ENCODE measurements around the gene KCNIP3.
A peak's percentile ranks its signal among the peaks of the same experiment; 100 is the strongest.

KCNIP3 gene

GRCh38 chr2:95336406-95336805 lies 39.3 kb downstream of the KCNIP3 start:
- H3K9me3 ChIP-seq (ENCODE audit: control insufficient read depth, low read length): no peaks in the 10 kb centered on the region
- H3K14ac ChIP-seq (ENCODE audit: low read length in 2 of 2): no peak overlapping the region
- H2BK15ac ChIP-seq (ENCODE audit: low read depth, poor library complexity, severe bottlenecking): no peak overlapping the region
- H3K4me1 ChIP-seq (ENCODE audit: control insufficient read depth, insufficient read depth, low read depth, low read length): peaks cover 14% of the 10 kb centered on the region
- no peak overlapping the region for H2BK120ac ChIP-seq (ENCODE audit: low read depth, low read length)
- no peak overlapping the region for H3K27ac ChIP-seq (ENCODE audit: low read length, poor library complexity, severe bottlenecking)
- H2BK5ac ChIP-seq (ENCODE audit: low read depth, low read length, poor library complexity, severe bottlenecking): no peak overlapping the region
- H3K79me1 ChIP-seq (replicated peaks; ENCODE audit: low read length, poor library complexity, severe bottlenecking): no peaks in the 10 kb centered on the region
- H3K18ac ChIP-seq (ENCODE audit: low read depth in 1 of 2, low read length in 2 of 2): no peak overlapping the region
- peaks cover 0 to 45% of the 10 kb centered on the region in 2 experiments for H3K27me3 ChIP-seq (ENCODE audit: control insufficient read depth in 1 of 2, insufficient read depth in 1 of 2, low read length in 2 of 2)
- no peak for DNase-seq
- no peak overlapping the region for H3K23ac ChIP-seq (ENCODE audit: low read length in 2 of 2)
- no peak overlapping the region for H2AK5ac ChIP-seq (ENCODE audit: low read length, severe bottlenecking)
- H2AFZ ChIP-seq (ENCODE audit: low read depth, low read length): no peak overlapping the region
- no peak overlapping the region for H2BK12ac ChIP-seq (ENCODE audit: low read length in 2 of 2)
- H3K4me2 ChIP-seq (ENCODE audit: low read length, poor library complexity, severe bottlenecking): no peak overlapping the region
- H3K4ac ChIP-seq (ENCODE audit: low read depth in 1 of 2, low read length in 2 of 2): no peak overlapping the region
- no peaks in the 10 kb centered on the region for H3K36me3 ChIP-seq (ENCODE audit: control insufficient read depth in 1 of 2, insufficient read depth in 2 of 2, low read depth in 1 of 2, low read length in 2 of 2)
- H3K9ac ChIP-seq (ENCODE audit: low read length): no peak overlapping the region
- WGBS: 95% methylated on average over 2 of the region's 2 CpGs
- no peak overlapping the region for H3K4me3 ChIP-seq (ENCODE audit: insufficient read depth in 1 of 2, low read depth in 1 of 2, low read length in 2 of 2)
- no peak overlapping the region for H4K91ac ChIP-seq (ENCODE audit: low read length)
- no peak overlapping the region for H4K8ac ChIP-seq (ENCODE audit: low read length)

GRCh38 chr2:95337829-95338228 lies 40.7 kb downstream of the KCNIP3 start:
- Histone ChIP-seq H2BK120ac (ENCODE audit: low read depth, low read length) (no peak overlapping the region), H3K79me1 (replicated peaks; ENCODE audit: low read length, poor library complexity, severe bottlenecking) (no peaks in the 10 kb centered on the region), H3K4me2 (ENCODE audit: low read length, poor library complexity, severe bottlenecking) (no peak overlapping the region), H2BK5ac (ENCODE audit: low read depth, low read length, poor library complexity, severe bottlenecking) (no peak overlapping the region), H4K91ac (ENCODE audit: low read length) (no peak overlapping the region), H3K36me3 (ENCODE audit: control insufficient read depth in 1 of 2, insufficient read depth in 2 of 2, low read depth in 1 of 2, low read length in 2 of 2) (no peaks in the 10 kb centered on the region), H2BK12ac (ENCODE audit: low read length in 2 of 2) (no peak overlapping the region), H3K27me3 (ENCODE audit: control insufficient read depth in 1 of 2, insufficient read depth in 1 of 2, low read length in 2 of 2) (peaks cover 8 to 59% of the 10 kb centered on the region in 2 experiments), H3K4me1 (ENCODE audit: control insufficient read depth, insufficient read depth, low read depth, low read length) (peaks cover 11% of the 10 kb centered on the region), H3K4ac (ENCODE audit: low read depth in 1 of 2, low read length in 2 of 2) (no peak overlapping the region), H3K4me3 (ENCODE audit: insufficient read depth in 1 of 2, low read depth in 1 of 2, low read length in 2 of 2) (no peak overlapping the region), H3K9me3 (ENCODE audit: control insufficient read depth, low read length) (no peaks in the 10 kb centered on the region), H3K18ac (ENCODE audit: low read depth in 1 of 2, low read length in 2 of 2) (no peak overlapping the region), H3K14ac (ENCODE audit: low read length in 2 of 2) (no peak overlapping the region), H2AK5ac (ENCODE audit: low read length, severe bottlenecking) (no peak overlapping the region), H2BK15ac (ENCODE audit: low read depth, poor library complexity, severe bottlenecking) (no peak overlapping the region), H4K8ac (ENCODE audit: low read length) (no peak overlapping the region), H2AFZ (ENCODE audit: low read depth, low read length) (no peak overlapping the region), H3K9ac (ENCODE audit: low read length) (no peak overlapping the region), H3K27ac (ENCODE audit: low read length, poor library complexity, severe bottlenecking) (no peak overlapping the region), H3K23ac (ENCODE audit: low read length in 2 of 2) (no peak overlapping the region)
- no peak for DNase-seq
- 56% methylated on average over 7 of the region's 7 CpGs for WGBS

- Histone ChIP-seq H2BK15ac (ENCODE audit: low read depth, poor library complexity, severe bottlenecking) (no peak overlapping the region), H2AFZ (ENCODE audit: low read depth, low read length) (no peak overlapping the region), H2AK5ac (ENCODE audit: low read length, severe bottlenecking) (peak overlapping the region; percentile 43), H3K4me2 (ENCODE audit: low read length, poor library complexity, severe bottlenecking) (no peak overlapping the region), H3K27me3 (ENCODE audit: control insufficient read depth in 1 of 2, insufficient read depth in 1 of 2, low read length in 2 of 2) (peaks cover 10 to 67% of the 10 kb centered on the region in 2 experiments), H3K27ac (ENCODE audit: low read length, poor library complexity, severe bottlenecking) (no peak overlapping the region), H3K4ac (ENCODE audit: low read depth in 1 of 2, low read length in 2 of 2) (no peak overlapping the region), H4K8ac (ENCODE audit: low read length) (no peak overlapping the region), H4K91ac (ENCODE audit: low read length) (no peak overlapping the region), H2BK5ac (ENCODE audit: low read depth, low read length, poor library complexity, severe bottlenecking) (no peak overlapping the region), H3K36me3 (ENCODE audit: control insufficient read depth in 1 of 2, insufficient read depth in 2 of 2, low read depth in 1 of 2, low read length in 2 of 2) (no peaks in the 10 kb centered on the region), H3K23ac (ENCODE audit: low read length in 2 of 2) (no peak overlapping the region), H3K4me3 (ENCODE audit: insufficient read depth in 1 of 2, low read depth in 1 of 2, low read length in 2 of 2) (no peak overlapping the region), H2BK120ac (ENCODE audit: low read depth, low read length) (no peak overlapping the region), H3K14ac (ENCODE audit: low read length in 2 of 2) (no peak overlapping the region), H3K79me1 (replicated peaks; ENCODE audit: low read length, poor library complexity, severe bottlenecking) (no peaks in the 10 kb centered on the region), H3K4me1 (ENCODE audit: control insufficient read depth, insufficient read depth, low read depth, low read length) (peaks cover 21% of the 10 kb centered on the region), H3K9ac (ENCODE audit: low read length) (no peak overlapping the region), H3K9me3 (ENCODE audit: control insufficient read depth, low read length) (no peaks in the 10 kb centered on the region), H3K18ac (ENCODE audit: low read depth in 1 of 2, low read length in 2 of 2) (no peak overlapping the region), H2BK12ac (ENCODE audit: low read length in 2 of 2) (no peak overlapping the region)
- DNase-seq: no peak
- 74% methylated on average over 12 of the region's 12 CpGs for WGBS
These were observed 45.6 kb downstream of the KCNIP3 start for GRCh38 chr2:95342556-95343320.

- H3K4me3 ChIP-seq (ENCODE audit: insufficient read depth in 1 of 2, low read depth in 1 of 2, low read length in 2 of 2): no peak overlapping the region
- H3K27me3 ChIP-seq (ENCODE audit: control insufficient read depth in 1 of 2, insufficient read depth in 1 of 2, low read length in 2 of 2): peaks cover 10 to 64% of the 10 kb centered on the region in 2 experiments
- H4K91ac ChIP-seq (ENCODE audit: low read length): no peak overlapping the region
- 76% methylated on average over 7 of the region's 7 CpGs for WGBS
- H3K79me1 ChIP-seq (replicated peaks; ENCODE audit: low read length, poor library complexity, severe bottlenecking): peaks cover 4% of the 10 kb centered on the region
- H3K4me2 ChIP-seq (ENCODE audit: low read length, poor library complexity, severe bottlenecking): no peak overlapping the region
- H2BK120ac ChIP-seq (ENCODE audit: low read depth, low read length): no peak overlapping the region
- H3K9ac ChIP-seq (ENCODE audit: low read length): no peak overlapping the region
- H4K8ac ChIP-seq (ENCODE audit: low read length): no peak overlapping the region
- DNase-seq: no peak
- H2BK15ac ChIP-seq (ENCODE audit: low read depth, poor library complexity, severe bottlenecking): no peak overlapping the region
- no peak overlapping the region for H2BK5ac ChIP-seq (ENCODE audit: low read depth, low read length, poor library complexity, severe bottlenecking)
- no peak overlapping the region for H3K4ac ChIP-seq (ENCODE audit: low read depth in 1 of 2, low read length in 2 of 2)
- H3K9me3 ChIP-seq (ENCODE audit: control insufficient read depth, low read length): no peaks in the 10 kb centered on the region
- no peak overlapping the region for H3K18ac ChIP-seq (ENCODE audit: low read depth in 1 of 2, low read length in 2 of 2)
- H2AFZ ChIP-seq (ENCODE audit: low read depth, low read length): no peak overlapping the region
- H2AK5ac ChIP-seq (ENCODE audit: low read length, severe bottlenecking): no peak overlapping the region
- H3K4me1 ChIP-seq (ENCODE audit: control insufficient read depth, insufficient read depth, low read depth, low read length): peaks cover 29% of the 10 kb centered on the region
- no peak overlapping the region for H3K27ac ChIP-seq (ENCODE audit: low read length, poor library complexity, severe bottlenecking)
- H3K14ac ChIP-seq (ENCODE audit: low read length in 2 of 2): no peak overlapping the region
- H3K36me3 ChIP-seq (ENCODE audit: control insufficient read depth in 1 of 2, insufficient read depth in 2 of 2, low read depth in 1 of 2, low read length in 2 of 2): no peaks in the 10 kb centered on the region
- H2BK12ac ChIP-seq (ENCODE audit: low read length in 2 of 2): no peak overlapping the region
- H3K23ac ChIP-seq (ENCODE audit: low read length in 2 of 2): no peak overlapping the region
These were observed 46.5 kb downstream of the KCNIP3 start for GRCh38 chr2:95343429-95344214.
